WTC11 (cell line): ENCODE results near the gene KCNMA1. TPM values are rescaled to one million over a fixed set of nuclear protein-coding genes. Genes with fewer than 3 reads are reported as not detected.

ENCODE experiments used
- ATAC-seq: fragments of 200-7000 bp; cut with Tn5 transposase; 2 replicates; pipeline ENCODE4 v1.10.0; 2021; ENCODE audit warnings: mild to moderate bottlenecking, moderate library complexity
- CTCF ChIA-PET: fragments of 300-600 bp; sonication (Branson Sonifier 250); formaldehyde crosslinking; loops from one replicate; lab custom pipeline; 2021; ENCODE audit warnings: antibody characterized with exemption; lab: Charles Lee
- POLR2A ChIA-PET: fragments of 350-600 bp; sonication (Branson Sonifier 250); formaldehyde crosslinking; loops from one replicate; lab custom pipeline; 2021; ENCODE audit warnings: antibody characterized with exemption; lab: Charles Lee
- DNase-seq: peaks from one replicate; pipeline ENCODE4 v3.0.0; 2021; ENCODE audit warnings: low spot score
- H3K27ac Mint-ChIP-seq: 2 replicates; pipeline ENCODE4 v1.8.0; 2021; ENCODE audit warnings: mixed read lengths
- H3K27me3 Mint-ChIP-seq: 2 replicates; pipeline ENCODE4 v1.8.0; 2021; ENCODE audit warnings: low read depth, mild to moderate bottlenecking, moderate library complexity, mixed read lengths
- H3K36me3 Mint-ChIP-seq: 2 replicates; pipeline ENCODE4 v1.8.0; 2021; ENCODE audit warnings: mixed read lengths
- H3K4me1 Mint-ChIP-seq: 2 replicates; pipeline ENCODE4 v1.8.0; 2022; ENCODE audit warnings: mixed read lengths
- H3K4me3 Mint-ChIP-seq: 2 replicates; pipeline ENCODE4 v1.8.0; 2021; ENCODE audit warnings: mild to moderate bottlenecking, moderate library complexity, mixed read lengths
- H3K9me3 Mint-ChIP-seq: 2 replicates; pipeline ENCODE4 v1.8.0; 2021; ENCODE audit warnings: mixed read lengths
- E2F4 ChIP-seq: sonication (generic); formaldehyde crosslinking; IDR thresholded peaks from 2 replicates; pipeline ENCODE4 v1.8.1; 2022; ENCODE audit warnings: low read depth, mild to moderate bottlenecking, moderate library complexity, missing genetic modification reagents, borderline replicate concordance
- EMX1 ChIP-seq: fragments of 250-450 bp; sonication (Bioruptor Pico); IDR thresholded peaks from 2 replicates; pipeline ENCODE4 v1.8.0; 2021; ENCODE audit warnings: mild to moderate bottlenecking
- HMGA2 ChIP-seq: fragments of 250-450 bp; sonication (Bioruptor Pico); IDR thresholded peaks from 2 replicates; pipeline ENCODE4 v1.4.0; 2021; ENCODE audit warnings: mild to moderate bottlenecking, moderate library complexity
- KAT7 ChIP-seq: sonication (generic); formaldehyde crosslinking; IDR thresholded peaks from 2 replicates; pipeline ENCODE4 v1.8.1; 2023; ENCODE audit warnings: missing genetic modification reagents, mild to moderate bottlenecking, borderline replicate concordance
- NR2C2 ChIP-seq: sonication (generic); formaldehyde crosslinking; IDR thresholded peaks from 2 replicates; pipeline ENCODE4 v1.8.0; 2022; ENCODE audit warnings: mild to moderate bottlenecking, missing genetic modification reagents
- NR3C1 ChIP-seq: sonication (generic); formaldehyde crosslinking; conservative IDR thresholded peaks from 2 replicates; pipeline ENCODE4 v1.8.1; 2023; ENCODE audit warnings: low read depth, mild to moderate bottlenecking, missing genetic modification reagents
- STAT6 ChIP-seq: sonication (generic); formaldehyde crosslinking; conservative IDR thresholded peaks from 2 replicates; pipeline ENCODE4 v1.8.1; 2023; ENCODE audit warnings: mild to moderate bottlenecking, low read depth, missing genetic modification reagents, moderate library complexity
- ZNF219 ChIP-seq: sonication (generic); formaldehyde crosslinking; IDR thresholded peaks from 2 replicates; pipeline ENCODE4 v1.8.0; 2023; ENCODE audit warnings: missing genetic modification reagents, mild to moderate bottlenecking, borderline replicate concordance
- ZNF317 ChIP-seq: sonication (generic); formaldehyde crosslinking; IDR thresholded peaks from 2 replicates; pipeline ENCODE4 v1.8.1; 2023; ENCODE audit warnings: low read depth, mild to moderate bottlenecking, moderate library complexity, missing genetic modification reagents, borderline replicate concordance
- total RNA-seq: library from RNA; stranded (reverse); gene quantifications from 3 replicates; pipeline ENCODE4 v1.2.3, GENCODE V29; 2021
- TF ChIP-seq, protein P1 (sequence below): sonication (generic); formaldehyde crosslinking; IDR thresholded peaks from 2 replicates; pipeline ENCODE4 v1.8.0; 2022; ENCODE audit warnings: mild to moderate bottlenecking, missing genetic modification reagents
- TF ChIP-seq, protein P2 (sequence below): fragments of 250-450 bp; sonication (Bioruptor Pico); IDR thresholded peaks from 2 replicates; pipeline ENCODE4 v1.9.0; 2021; ENCODE audit warnings: mild to moderate bottlenecking, borderline replicate concordance
- TF ChIP-seq, protein P3 (sequence below): sonication (generic); formaldehyde crosslinking; IDR thresholded peaks from 2 replicates; pipeline ENCODE4 v1.8.0; 2022; ENCODE audit warnings: missing genetic modification reagents
- TF ChIP-seq, protein P4 (sequence below): fragments of 250-450 bp; sonication (Bioruptor Pico); IDR thresholded peaks from 2 replicates; pipeline ENCODE4 v1.9.0; 2021; ENCODE audit warnings: moderate library complexity, mild to moderate bottlenecking, inconsistent platforms, borderline replicate concordance
- TF ChIP-seq, protein P5 (sequence below): fragments of 250-450 bp; sonication (Bioruptor Pico); conservative IDR thresholded peaks from 2 replicates; pipeline ENCODE4 v1.9.0; 2021; ENCODE audit warnings: mild to moderate bottlenecking

The KCNMA1 gene
- total RNA-seq, 1 experiment from 2014 or later = 7.3 TPM

GRCh38 chr10:77493239-77493806 is 144.3 kb downstream of the KCNMA1 start (continued):
- TF ChIP-seq EMX1 (CRISPR knock-in tag) = no peak
- TF ChIP-seq, protein P1, sequence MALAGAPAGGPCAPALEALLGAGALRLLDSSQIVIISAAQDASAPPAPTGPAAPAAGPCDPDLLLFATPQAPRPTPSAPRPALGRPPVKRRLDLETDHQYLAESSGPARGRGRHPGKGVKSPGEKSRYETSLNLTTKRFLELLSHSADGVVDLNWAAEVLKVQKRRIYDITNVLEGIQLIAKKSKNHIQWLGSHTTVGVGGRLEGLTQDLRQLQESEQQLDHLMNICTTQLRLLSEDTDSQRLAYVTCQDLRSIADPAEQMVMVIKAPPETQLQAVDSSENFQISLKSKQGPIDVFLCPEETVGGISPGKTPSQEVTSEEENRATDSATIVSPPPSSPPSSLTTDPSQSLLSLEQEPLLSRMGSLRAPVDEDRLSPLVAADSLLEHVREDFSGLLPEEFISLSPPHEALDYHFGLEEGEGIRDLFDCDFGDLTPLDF (CRISPR knock-in tag) = no peak

GRCh38 chr10:77492368-77492994 is 145.1 kb downstream of the KCNMA1 start:
- Mint-ChIP-seq H3K4me1 (peaks cover 2% of the 10 kb centered on the region; the same call in 1 of the 2 replicates), H3K27me3 (no peaks in the 10 kb centered on the region), H3K9me3 (no peaks in the 10 kb centered on the region), H3K4me3 (no peak overlapping the region), H3K27ac (no peak overlapping the region), H3K36me3 (no peaks in the 10 kb centered on the region)
- ChIA-PET POLR2A (no interaction called here), CTCF (no interaction called here)
- no peak for DNase-seq
- TF ChIP-seq ZNF219 (no peak), NR3C1 (CRISPR knock-in tag) (no peak), STAT6 (CRISPR knock-in tag) (no peak), ZNF317 (no peak), E2F4 (CRISPR knock-in tag) (no peak), KAT7 (no peak), HMGA2 (no peak), NR2C2 (no peak), EMX1 (CRISPR knock-in tag) (no peak)
- TF ChIP-seq, protein P2, sequence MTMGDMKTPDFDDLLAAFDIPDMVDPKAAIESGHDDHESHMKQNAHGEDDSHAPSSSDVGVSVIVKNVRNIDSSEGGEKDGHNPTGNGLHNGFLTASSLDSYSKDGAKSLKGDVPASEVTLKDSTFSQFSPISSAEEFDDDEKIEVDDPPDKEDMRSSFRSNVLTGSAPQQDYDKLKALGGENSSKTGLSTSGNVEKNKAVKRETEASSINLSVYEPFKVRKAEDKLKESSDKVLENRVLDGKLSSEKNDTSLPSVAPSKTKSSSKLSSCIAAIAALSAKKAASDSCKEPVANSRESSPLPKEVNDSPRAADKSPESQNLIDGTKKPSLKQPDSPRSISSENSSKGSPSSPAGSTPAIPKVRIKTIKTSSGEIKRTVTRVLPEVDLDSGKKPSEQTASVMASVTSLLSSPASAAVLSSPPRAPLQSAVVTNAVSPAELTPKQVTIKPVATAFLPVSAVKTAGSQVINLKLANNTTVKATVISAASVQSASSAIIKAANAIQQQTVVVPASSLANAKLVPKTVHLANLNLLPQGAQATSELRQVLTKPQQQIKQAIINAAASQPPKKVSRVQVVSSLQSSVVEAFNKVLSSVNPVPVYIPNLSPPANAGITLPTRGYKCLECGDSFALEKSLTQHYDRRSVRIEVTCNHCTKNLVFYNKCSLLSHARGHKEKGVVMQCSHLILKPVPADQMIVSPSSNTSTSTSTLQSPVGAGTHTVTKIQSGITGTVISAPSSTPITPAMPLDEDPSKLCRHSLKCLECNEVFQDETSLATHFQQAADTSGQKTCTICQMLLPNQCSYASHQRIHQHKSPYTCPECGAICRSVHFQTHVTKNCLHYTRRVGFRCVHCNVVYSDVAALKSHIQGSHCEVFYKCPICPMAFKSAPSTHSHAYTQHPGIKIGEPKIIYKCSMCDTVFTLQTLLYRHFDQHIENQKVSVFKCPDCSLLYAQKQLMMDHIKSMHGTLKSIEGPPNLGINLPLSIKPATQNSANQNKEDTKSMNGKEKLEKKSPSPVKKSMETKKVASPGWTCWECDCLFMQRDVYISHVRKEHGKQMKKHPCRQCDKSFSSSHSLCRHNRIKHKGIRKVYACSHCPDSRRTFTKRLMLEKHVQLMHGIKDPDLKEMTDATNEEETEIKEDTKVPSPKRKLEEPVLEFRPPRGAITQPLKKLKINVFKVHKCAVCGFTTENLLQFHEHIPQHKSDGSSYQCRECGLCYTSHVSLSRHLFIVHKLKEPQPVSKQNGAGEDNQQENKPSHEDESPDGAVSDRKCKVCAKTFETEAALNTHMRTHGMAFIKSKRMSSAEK (CRISPR knock-in tag) = no peak
- TF ChIP-seq, protein P3, sequence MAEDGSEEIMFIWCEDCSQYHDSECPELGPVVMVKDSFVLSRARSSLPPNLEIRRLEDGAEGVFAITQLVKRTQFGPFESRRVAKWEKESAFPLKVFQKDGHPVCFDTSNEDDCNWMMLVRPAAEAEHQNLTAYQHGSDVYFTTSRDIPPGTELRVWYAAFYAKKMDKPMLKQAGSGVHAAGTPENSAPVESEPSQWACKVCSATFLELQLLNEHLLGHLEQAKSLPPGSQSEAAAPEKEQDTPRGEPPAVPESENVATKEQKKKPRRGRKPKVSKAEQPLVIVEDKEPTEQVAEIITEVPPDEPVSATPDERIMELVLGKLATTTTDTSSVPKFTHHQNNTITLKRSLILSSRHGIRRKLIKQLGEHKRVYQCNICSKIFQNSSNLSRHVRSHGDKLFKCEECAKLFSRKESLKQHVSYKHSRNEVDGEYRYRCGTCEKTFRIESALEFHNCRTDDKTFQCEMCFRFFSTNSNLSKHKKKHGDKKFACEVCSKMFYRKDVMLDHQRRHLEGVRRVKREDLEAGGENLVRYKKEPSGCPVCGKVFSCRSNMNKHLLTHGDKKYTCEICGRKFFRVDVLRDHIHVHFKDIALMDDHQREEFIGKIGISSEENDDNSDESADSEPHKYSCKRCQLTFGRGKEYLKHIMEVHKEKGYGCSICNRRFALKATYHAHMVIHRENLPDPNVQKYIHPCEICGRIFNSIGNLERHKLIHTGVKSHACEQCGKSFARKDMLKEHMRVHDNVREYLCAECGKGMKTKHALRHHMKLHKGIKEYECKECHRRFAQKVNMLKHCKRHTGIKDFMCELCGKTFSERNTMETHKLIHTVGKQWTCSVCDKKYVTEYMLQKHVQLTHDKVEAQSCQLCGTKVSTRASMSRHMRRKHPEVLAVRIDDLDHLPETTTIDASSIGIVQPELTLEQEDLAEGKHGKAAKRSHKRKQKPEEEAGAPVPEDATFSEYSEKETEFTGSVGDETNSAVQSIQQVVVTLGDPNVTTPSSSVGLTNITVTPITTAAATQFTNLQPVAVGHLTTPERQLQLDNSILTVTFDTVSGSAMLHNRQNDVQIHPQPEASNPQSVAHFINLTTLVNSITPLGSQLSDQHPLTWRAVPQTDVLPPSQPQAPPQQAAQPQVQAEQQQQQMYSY (CRISPR knock-in tag) = no peak
- TF ChIP-seq, protein P4, sequence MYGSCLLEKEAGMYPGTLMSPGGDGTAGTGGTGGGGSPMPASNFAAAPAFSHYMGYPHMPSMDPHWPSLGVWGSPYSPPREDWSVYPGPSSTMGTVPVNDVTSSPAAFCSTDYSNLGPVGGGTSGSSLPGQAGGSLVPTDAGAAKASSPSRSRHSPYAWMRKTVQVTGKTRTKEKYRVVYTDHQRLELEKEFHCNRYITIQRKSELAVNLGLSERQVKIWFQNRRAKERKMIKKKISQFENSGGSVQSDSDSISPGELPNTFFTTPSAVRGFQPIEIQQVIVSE (CRISPR knock-in tag) = no peak
- TF ChIP-seq, protein P5, sequence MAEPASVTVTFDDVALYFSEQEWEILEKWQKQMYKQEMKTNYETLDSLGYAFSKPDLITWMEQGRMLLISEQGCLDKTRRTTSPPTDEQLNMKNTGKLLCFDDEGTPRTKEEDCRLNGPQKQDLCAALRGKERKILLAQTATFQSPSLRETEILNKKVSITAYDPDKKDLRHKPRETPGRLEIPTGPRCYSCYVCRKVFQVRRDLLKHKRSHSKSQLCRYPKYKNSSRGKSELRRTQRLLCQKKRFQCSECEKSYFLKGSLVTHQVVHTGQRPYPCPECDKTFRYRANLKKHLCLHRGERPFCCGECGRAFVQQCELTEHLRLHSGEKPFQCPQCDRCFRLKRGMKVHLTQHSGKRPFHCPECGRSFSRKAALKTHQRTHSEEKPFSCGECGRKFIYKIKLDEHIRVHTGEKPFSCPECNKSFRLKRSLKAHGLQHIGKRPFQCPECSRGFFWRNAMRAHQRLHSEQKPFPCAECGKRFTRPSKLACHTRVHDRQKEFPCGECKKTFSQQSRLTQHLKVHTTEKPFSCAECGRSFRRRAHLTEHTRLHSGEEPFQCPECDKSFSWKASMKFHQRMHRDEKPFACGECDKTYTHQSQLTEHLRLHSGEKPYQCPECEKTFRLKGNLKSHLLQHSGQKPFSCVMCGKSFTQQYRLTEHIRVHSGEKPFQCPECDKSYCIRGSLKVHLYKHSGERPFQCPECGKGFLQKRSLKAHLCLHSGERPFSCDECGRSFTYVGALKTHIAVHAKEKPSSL (CRISPR knock-in tag) = no peak
- ATAC-seq = no peak
